GM12874 (cell line): ENCODE measurements around the gene MAP2K4.

Experiments
- TF ChIP-seq, protein P1 (sequence below): IDR thresholded peaks from 2 replicates; pipeline ENCODE4 v1.5.1; 2011; ENCODE audit warnings: low read depth, mild to moderate bottlenecking, control low read depth, low read length, moderate library complexity; ENCODE audit not compliant: insufficient read depth

MAP2K4 gene

DNA sequence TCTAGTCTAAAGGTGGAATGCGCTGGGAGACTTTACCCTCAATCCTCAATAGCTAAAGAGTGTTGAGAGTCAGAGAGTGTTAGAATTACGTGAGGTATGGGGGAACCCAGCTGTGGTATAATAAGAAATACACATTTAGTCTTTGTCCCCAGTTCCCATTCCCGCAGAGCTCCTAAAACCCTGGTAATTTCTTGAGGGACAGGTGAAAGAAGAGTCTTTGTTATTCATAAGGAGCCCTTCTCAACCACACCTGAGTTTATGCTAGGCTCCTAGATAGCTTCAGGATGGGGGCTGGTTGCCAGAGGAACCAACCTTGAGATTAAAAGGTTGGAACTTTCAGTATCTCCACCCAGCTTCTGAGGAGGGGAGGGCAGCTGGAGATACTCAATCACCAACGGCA is 29.2 kb upstream of the MAP2K4 start:
- TF ChIP-seq, protein P1, sequence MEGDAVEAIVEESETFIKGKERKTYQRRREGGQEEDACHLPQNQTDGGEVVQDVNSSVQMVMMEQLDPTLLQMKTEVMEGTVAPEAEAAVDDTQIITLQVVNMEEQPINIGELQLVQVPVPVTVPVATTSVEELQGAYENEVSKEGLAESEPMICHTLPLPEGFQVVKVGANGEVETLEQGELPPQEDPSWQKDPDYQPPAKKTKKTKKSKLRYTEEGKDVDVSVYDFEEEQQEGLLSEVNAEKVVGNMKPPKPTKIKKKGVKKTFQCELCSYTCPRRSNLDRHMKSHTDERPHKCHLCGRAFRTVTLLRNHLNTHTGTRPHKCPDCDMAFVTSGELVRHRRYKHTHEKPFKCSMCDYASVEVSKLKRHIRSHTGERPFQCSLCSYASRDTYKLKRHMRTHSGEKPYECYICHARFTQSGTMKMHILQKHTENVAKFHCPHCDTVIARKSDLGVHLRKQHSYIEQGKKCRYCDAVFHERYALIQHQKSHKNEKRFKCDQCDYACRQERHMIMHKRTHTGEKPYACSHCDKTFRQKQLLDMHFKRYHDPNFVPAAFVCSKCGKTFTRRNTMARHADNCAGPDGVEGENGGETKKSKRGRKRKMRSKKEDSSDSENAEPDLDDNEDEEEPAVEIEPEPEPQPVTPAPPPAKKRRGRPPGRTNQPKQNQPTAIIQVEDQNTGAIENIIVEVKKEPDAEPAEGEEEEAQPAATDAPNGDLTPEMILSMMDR = no peak

GRCh38 chr17:11996722-11997146 is 23.9 kb upstream of the MAP2K4 start:
- TF ChIP-seq, protein P1 = no peak

- TF ChIP-seq, protein P1 = no peak
These were observed 23.3 kb upstream of the MAP2K4 start, which contains the start of gene ZNF18 for GRCh38 chr17:11997147-11997971. Gene ZNF18 (minus strand): TSS chr17:11997475. CDS start chr17:11992829, 4,646 bp downstream.

DNA sequence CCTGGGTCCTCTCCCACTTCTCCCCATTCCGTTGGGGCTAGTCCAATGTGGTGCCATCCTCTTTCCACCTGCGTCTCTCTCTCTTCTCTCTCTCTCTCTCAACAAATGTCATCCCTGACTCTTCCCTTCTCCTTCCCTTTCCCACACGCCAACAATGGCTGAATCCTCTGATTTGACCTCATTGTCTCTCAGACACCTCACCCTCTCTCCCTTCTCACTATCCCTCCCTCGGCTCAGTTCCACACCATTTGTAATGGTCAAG is 22.8 kb upstream of the MAP2K4 start:
- TF ChIP-seq, protein P1 = no peak

GRCh38 chr17:11999696-12000095 is 21.0 kb upstream of the MAP2K4 start:
- TF ChIP-seq, protein P1 = no peak

- TF ChIP-seq, protein P1 = no peak
These were observed 13.2 kb upstream of the MAP2K4 start for GRCh38 chr17:12007466-12007865.

DNA sequence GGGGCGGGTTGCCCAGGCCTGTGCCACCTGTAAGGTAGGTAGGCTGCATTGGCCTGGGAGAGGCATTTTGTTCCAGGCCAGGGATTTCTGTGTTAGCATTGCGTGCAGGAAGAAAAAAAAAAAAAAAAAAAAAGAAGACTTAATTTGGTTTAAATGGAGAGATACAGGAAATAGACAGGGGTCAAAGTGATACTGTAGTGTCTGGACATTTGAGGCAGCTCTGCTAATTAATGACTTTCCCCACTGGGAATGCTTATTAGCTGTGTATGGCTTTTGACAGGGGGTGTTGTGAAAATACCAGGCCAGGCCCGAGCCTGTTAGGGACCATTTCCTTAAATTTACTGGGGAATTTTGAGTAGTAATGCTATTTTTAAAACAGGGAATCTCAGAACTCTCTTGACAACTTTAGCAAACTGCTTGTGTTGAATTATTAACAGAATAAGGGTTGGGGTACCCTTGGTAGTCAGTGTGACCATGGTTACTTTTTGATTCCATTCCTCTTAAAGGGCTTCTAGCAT is 1.0 kb downstream of the MAP2K4 start:
- TF ChIP-seq, protein P1 = no peak
